Immature natural killer cell (primary cell): ENCODE data around the gene PIP4K2A. TPM values are rescaled to one million over a fixed set of nuclear protein-coding genes. Genes with fewer than 3 reads are reported as not detected.
A peak's percentile ranks its signal among the peaks of the same experiment; 100 is the strongest.

Experiments used
- DNase-seq, 3 donors: peaks; one replicate each; pipeline ENCODE4 v3.0.0; 2022; ENCODE audit warnings: mixed read lengths in 1 of 3
- H3K27ac Mint-ChIP-seq, 6 donors: one replicate each; pipeline ENCODE4 v1.8.0; 2020; ENCODE audit warnings: mixed read lengths in 6 of 6, mild to moderate bottlenecking in 5 of 6, inconsistent platforms in 4 of 6, moderate library complexity in 3 of 6
- H3K27me3 Mint-ChIP-seq, 3 donors: one replicate each; pipeline ENCODE4 v1.8.0; 2020 to 2021; ENCODE audit warnings: low read depth in 3 of 3, mild to moderate bottlenecking in 3 of 3, mixed read lengths in 3 of 3, moderate library complexity in 3 of 3, inconsistent platforms in 1 of 3
- H3K36me3 Mint-ChIP-seq, 3 donors: one replicate each; pipeline ENCODE4 v1.8.0; 2020; ENCODE audit warnings: mixed read lengths in 3 of 3, inconsistent platforms in 2 of 3, mild to moderate bottlenecking in 2 of 3
- H3K4me1 Mint-ChIP-seq, 2 donors: one replicate each; pipeline ENCODE4 v1.8.0; 2020; ENCODE audit warnings: inconsistent platforms in 2 of 2, mild to moderate bottlenecking in 2 of 2, mixed read lengths in 2 of 2, moderate library complexity in 1 of 2
- H3K4me3 Mint-ChIP-seq, 5 donors: one replicate each; pipeline ENCODE4 v1.8.0; 2020; ENCODE audit warnings: mild to moderate bottlenecking in 5 of 5, mixed read lengths in 5 of 5, inconsistent platforms in 3 of 5, moderate library complexity in 3 of 5
- H3K9me3 Mint-ChIP-seq, 6 donors: one replicate each; pipeline ENCODE4 v1.8.0; 2020; ENCODE audit warnings: mild to moderate bottlenecking in 6 of 6, mixed read lengths in 6 of 6, inconsistent platforms in 4 of 6, moderate library complexity in 3 of 6
- polyA plus RNA-seq, 3 donors: library from polyadenylated mRNA; unstranded; fragments of 300-500 nt; fragmentation: Illumina TruSeq; gene quantifications; one replicate each; pipeline ENCODE4 v1.2.3, GENCODE V29; 2021

The PIP4K2A gene
- polyA plus RNA-seq, 3 donors from 2014 or later: 62.9 to 138 (median 80.3) TPM

DNA sequence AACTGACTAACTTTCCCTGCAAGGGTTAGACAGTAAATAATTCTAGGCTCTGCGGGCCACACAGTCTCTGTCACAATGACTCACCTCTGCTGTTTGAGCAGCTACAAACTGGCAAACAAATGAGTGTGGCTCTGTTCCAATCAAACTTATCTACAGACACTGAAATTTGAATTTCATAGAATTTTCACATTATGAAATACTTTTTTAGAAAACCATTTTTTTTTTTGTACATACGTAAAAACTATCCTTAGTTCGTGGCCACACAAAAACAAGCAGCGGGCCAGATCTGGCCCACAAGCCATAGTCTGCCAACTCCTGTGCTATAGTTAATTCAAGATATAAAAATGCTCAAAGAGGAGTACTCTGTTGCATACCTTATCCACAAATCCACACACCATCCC lies 32.6 kb downstream of the PIP4K2A start:
- peak in 2 of 3 donors; percentile 49 to 65 for DNase-seq
- Mint-ChIP-seq H3K27me3 (peaks cover 10 to 15% (median 14%) of the 10 kb centered on the region in 3 donors), H3K4me3 (peak overlapping the region; percentile 76 to 83 (median 80)), H3K9me3 (no peaks in the 10 kb centered on the region), H3K4me1 (peaks cover 89 to 100% of the 10 kb centered on the region in 2 donors), H3K36me3 (peaks cover 0 to under 1% (median 0%) of the 10 kb centered on the region in 3 donors), H3K27ac (peak overlapping the region; percentile 97 to 100 (median 99))

- Mint-ChIP-seq H3K27me3 (peaks cover 10 to 15% (median 14%) of the 10 kb centered on the region in 3 donors), H3K36me3 (no peaks in the 10 kb centered on the region), H3K4me1 (peaks cover 92 to 100% of the 10 kb centered on the region in 2 donors), H3K4me3 (peak overlapping the region; percentile 31 to 76 (median 52)), H3K9me3 (no peaks in the 10 kb centered on the region), H3K27ac (peak overlapping the region; percentile 89 to 98 (median 96))
- no peak for DNase-seq
Observed at GRCh38 chr10:22681301-22681700, 33.1 kb downstream of the PIP4K2A start.

- peak overlapping the region; percentile 86 to 97 (median 92) for H3K27ac Mint-ChIP-seq
- peaks cover 0 to 4% (median 3%) of the 10 kb centered on the region in 3 donors for H3K36me3 Mint-ChIP-seq
- peaks cover 10 to 14% (median 12%) of the 10 kb centered on the region in 3 donors for H3K27me3 Mint-ChIP-seq
- H3K4me1 Mint-ChIP-seq: peaks cover 93 to 100% of the 10 kb centered on the region in 2 donors
- H3K9me3 Mint-ChIP-seq: no peaks in the 10 kb centered on the region
- DNase-seq: peak in 1 of 3 donors; percentile 42
- peak overlapping the region; percentile 44 to 64 (median 62) for H3K4me3 Mint-ChIP-seq
Observed at GRCh38 chr10:22679608-22680007, 34.8 kb downstream of the PIP4K2A start.

GRCh38 chr10:22677333-22677732 lies 37.0 kb downstream of the PIP4K2A start:
- Mint-ChIP-seq H3K4me1 (peaks cover 92 to 100% of the 10 kb centered on the region in 2 donors), H3K4me3 (peak overlapping the region; percentile 12 to 78 (median 66)), H3K27ac (peak overlapping the region; percentile 86 to 97 (median 94)), H3K9me3 (no peaks in the 10 kb centered on the region), H3K36me3 (peaks cover 0 to 4% (median 3%) of the 10 kb centered on the region in 3 donors), H3K27me3 (peaks cover 2 to 9% (median 5%) of the 10 kb centered on the region in 3 donors)
- no peak for DNase-seq

DNA sequence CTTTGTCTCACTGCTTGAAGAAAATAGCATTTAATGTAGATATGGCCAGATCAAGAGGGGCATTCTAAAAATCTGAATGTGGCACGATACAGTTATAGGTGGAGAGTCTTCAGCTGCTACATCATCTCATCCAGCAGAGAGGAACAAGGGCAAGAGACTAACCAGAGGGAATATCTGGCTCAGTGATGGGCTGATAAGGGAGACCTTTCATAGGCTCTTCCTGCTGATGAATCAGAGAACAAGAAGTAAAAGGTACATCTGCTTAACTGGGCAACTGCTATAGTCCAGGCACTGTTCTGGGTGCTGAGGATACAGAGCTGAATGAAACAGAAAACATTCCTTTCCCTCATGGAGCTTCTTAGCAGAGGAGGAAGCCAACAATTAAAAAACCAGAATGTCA lies 37.9 kb downstream of the PIP4K2A start:
- no peak for DNase-seq
- peaks cover 0 to 4% (median 3%) of the 10 kb centered on the region in 3 donors for H3K36me3 Mint-ChIP-seq
- H3K4me1 Mint-ChIP-seq: peaks cover 93 to 100% of the 10 kb centered on the region in 2 donors
- H3K4me3 Mint-ChIP-seq: peak overlapping the region; percentile 12 to 78 (median 59)
- peak overlapping the region; percentile 86 to 97 (median 94) for H3K27ac Mint-ChIP-seq
- H3K27me3 Mint-ChIP-seq: peaks cover 0 to 4% (median 0%) of the 10 kb centered on the region in 3 donors
- H3K9me3 Mint-ChIP-seq: no peaks in the 10 kb centered on the region

- Mint-ChIP-seq H3K27ac (peak overlapping the region; percentile 89 to 97 (median 94)), H3K27me3 (peaks cover 0 to 2% (median 0%) of the 10 kb centered on the region in 3 donors), H3K9me3 (no peaks in the 10 kb centered on the region), H3K4me1 (peaks cover 95 to 100% of the 10 kb centered on the region in 2 donors), H3K4me3 (peak overlapping the region in 2 of 5 donors; percentile 12 to 78), H3K36me3 (peaks cover 0 to 4% (median 3%) of the 10 kb centered on the region in 3 donors)
- DNase-seq: no peak
Observed at GRCh38 chr10:22674573-22674930, 39.8 kb downstream of the PIP4K2A start.

DNA sequence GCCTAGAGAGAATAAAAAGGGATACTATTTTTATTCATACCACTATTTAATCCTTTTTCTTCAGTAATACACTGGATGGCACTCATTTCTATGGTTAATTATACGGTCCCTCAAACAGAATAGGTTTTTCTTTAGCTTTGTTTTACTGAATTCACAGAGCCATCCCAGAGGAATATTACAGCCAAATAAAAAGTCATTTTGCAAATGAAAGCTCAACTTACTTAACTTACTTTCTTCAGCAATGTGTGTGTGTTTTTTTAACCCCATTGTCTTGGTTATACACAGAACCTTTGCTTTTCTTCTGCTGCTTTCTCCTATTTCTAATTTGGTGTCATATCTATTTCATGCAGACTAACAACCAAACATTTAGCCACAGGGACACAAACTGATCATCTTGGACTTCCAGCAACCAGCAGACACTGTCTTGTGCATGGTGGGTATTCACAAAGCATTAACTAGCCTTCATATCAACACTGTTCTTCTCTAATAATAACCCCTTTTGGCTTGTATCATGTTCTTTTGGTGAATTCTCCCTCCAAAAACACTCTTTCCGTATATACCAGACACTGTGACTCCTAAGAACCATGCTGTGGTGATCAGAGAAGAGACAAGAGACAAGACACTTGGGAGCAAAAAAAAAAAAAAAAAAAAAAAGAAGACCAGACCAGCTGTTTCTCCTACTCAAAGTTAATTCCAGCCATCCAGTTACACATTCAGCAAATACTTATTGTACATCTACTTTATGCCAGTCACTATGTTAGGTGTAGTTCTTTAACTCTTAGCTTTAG lies 40.4 kb downstream of the PIP4K2A start:
- Mint-ChIP-seq H3K27ac (peak overlapping the region; percentile 89 to 97 (median 91)), H3K4me3 (peak overlapping the region; percentile 4 to 58 (median 14)), H3K4me1 (peaks cover 95 to 100% of the 10 kb centered on the region in 2 donors), H3K9me3 (no peaks in the 10 kb centered on the region), H3K36me3 (peaks cover 0 to 4% (median 3%) of the 10 kb centered on the region in 3 donors), H3K27me3 (peaks cover 0 to 5% (median 0%) of the 10 kb centered on the region in 3 donors)
- no peak for DNase-seq

- Mint-ChIP-seq H3K27me3 (peaks cover 0 to 5% (median 0%) of the 10 kb centered on the region in 3 donors), H3K36me3 (peaks cover 0 to 4% (median 3%) of the 10 kb centered on the region in 3 donors), H3K4me1 (peaks cover 96 to 100% of the 10 kb centered on the region in 2 donors), H3K9me3 (no peaks in the 10 kb centered on the region), H3K27ac (peak overlapping the region; percentile 84 to 97 (median 90)), H3K4me3 (peak overlapping the region; percentile 12 to 58 (median 36))
- DNase-seq: no peak
Observed at GRCh38 chr10:22673091-22673392, 41.3 kb downstream of the PIP4K2A start.

GRCh38 chr10:22672319-22673090 lies 41.9 kb downstream of the PIP4K2A start:
- peak overlapping the region; percentile 84 to 97 (median 90) for H3K27ac Mint-ChIP-seq
- H3K4me3 Mint-ChIP-seq: peak overlapping the region; percentile 28 to 58 (median 36)
- peaks cover 0 to 5% (median 0%) of the 10 kb centered on the region in 3 donors for H3K27me3 Mint-ChIP-seq
- DNase-seq: no peak
- peaks cover 96 to 100% of the 10 kb centered on the region in 2 donors for H3K4me1 Mint-ChIP-seq
- H3K36me3 Mint-ChIP-seq: peaks cover 0 to 4% (median 3%) of the 10 kb centered on the region in 3 donors
- H3K9me3 Mint-ChIP-seq: no peaks in the 10 kb centered on the region

DNA sequence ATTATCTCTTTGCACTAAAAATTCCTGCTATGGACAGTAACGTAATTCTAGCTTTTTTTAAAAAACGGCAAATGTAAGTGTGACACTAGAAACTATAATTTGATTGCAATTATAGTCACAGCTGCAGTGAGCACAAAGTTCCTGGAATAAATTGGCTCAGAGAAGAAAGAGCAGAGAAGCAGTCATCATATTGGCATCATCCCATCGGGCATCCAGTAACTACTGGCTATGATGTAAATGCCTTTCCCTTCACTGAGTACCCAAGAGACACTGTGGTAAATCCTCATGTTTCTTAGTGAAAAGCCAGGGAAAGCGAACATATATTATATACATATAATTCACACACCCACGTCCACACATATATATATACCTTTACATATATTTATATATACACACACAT lies 43.6 kb downstream of the PIP4K2A start:
- Mint-ChIP-seq H3K9me3 (no peaks in the 10 kb centered on the region), H3K36me3 (no peaks in the 10 kb centered on the region), H3K4me1 (peaks cover 96 to 100% of the 10 kb centered on the region in 2 donors), H3K27me3 (peaks cover 0 to 5% (median 2%) of the 10 kb centered on the region in 3 donors), H3K4me3 (peak overlapping the region in 2 of 5 donors; percentile 11 to 53), H3K27ac (peak overlapping the region; percentile 46 to 95 (median 84))
- DNase-seq: no peak

- peak overlapping the region; percentile 42 to 94 (median 71) for H3K4me3 Mint-ChIP-seq
- peaks cover 95 to 100% of the 10 kb centered on the region in 2 donors for H3K4me1 Mint-ChIP-seq
- H3K27ac Mint-ChIP-seq: peak overlapping the region; percentile 80 to 95 (median 90)
- H3K27me3 Mint-ChIP-seq: peaks cover 0 to 5% (median 2%) of the 10 kb centered on the region in 3 donors
- H3K36me3 Mint-ChIP-seq: no peaks in the 10 kb centered on the region
- no peak for DNase-seq
- no peaks in the 10 kb centered on the region for H3K9me3 Mint-ChIP-seq
Observed at GRCh38 chr10:22669163-22669711, 45.1 kb downstream of the PIP4K2A start.

DNA sequence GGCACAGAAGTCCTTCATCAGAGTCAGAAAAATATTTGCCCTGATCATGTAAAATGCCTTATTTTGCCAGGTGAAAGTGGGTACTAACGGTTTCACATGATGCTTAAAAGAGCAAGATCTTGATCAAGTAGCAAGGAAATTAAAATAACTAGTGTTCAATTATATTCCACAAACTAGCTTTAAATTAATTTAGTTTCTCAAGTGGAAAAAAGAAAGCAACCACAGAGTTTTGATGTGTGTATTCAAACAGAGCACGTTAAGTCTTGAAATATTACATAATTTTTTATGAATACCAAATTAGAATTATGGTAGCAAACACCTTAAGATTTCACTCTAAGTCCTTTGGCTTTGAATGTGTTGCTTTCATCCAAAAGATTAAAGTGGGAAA lies 47.3 kb downstream of the PIP4K2A start:
- no peak for DNase-seq
- Mint-ChIP-seq H3K4me1 (peaks cover 89 to 100% of the 10 kb centered on the region in 2 donors), H3K27me3 (peaks cover 0 to 3% (median 2%) of the 10 kb centered on the region in 3 donors), H3K9me3 (no peaks in the 10 kb centered on the region), H3K36me3 (no peaks in the 10 kb centered on the region), H3K4me3 (peak overlapping the region; percentile 74 to 94 (median 84)), H3K27ac (peak overlapping the region; percentile 80 to 95 (median 90))
